Measurements from ENCODE around the gene OLFML1.

GRCh38 chr11:7501251-7501650 is 15.9 kb downstream of the OLFML1 start:
- TF ChIP-seq, protein P1, sequence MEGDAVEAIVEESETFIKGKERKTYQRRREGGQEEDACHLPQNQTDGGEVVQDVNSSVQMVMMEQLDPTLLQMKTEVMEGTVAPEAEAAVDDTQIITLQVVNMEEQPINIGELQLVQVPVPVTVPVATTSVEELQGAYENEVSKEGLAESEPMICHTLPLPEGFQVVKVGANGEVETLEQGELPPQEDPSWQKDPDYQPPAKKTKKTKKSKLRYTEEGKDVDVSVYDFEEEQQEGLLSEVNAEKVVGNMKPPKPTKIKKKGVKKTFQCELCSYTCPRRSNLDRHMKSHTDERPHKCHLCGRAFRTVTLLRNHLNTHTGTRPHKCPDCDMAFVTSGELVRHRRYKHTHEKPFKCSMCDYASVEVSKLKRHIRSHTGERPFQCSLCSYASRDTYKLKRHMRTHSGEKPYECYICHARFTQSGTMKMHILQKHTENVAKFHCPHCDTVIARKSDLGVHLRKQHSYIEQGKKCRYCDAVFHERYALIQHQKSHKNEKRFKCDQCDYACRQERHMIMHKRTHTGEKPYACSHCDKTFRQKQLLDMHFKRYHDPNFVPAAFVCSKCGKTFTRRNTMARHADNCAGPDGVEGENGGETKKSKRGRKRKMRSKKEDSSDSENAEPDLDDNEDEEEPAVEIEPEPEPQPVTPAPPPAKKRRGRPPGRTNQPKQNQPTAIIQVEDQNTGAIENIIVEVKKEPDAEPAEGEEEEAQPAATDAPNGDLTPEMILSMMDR (IDR thresholded peaks at IDR 0.05): no peak
- TF ChIP-seq POLR2A (IDR thresholded peaks at IDR 0.05): no peak

Measured in heart left ventricle (tissue), 13 donors.